ENCODE measurements around the gene CTNNBL1. TPM values are rescaled to one million over a fixed set of nuclear protein-coding genes. Genes with fewer than 3 reads are reported as not detected.

Gene CTNNBL1
- total and polyA plus RNA-seq, 9 donors = 21.9 to 38.4 (median 32.9) TPM

GRCh38 chr20:37881601-37882343, 187.9 kb downstream of the CTNNBL1 start:
- WGBS (ENCODE audit: insufficient coverage) = 40% methylated on average over 18 of the region's 22 CpGs
- Histone ChIP-seq H3K27me3 (ENCODE audit: control insufficient read depth, insufficient read depth, low read length) (peaks cover 8% of the 10 kb centered on the region), H3K4me3 (ENCODE audit: low read length) (no peak overlapping the region), H3K27ac (ENCODE audit: low read length) (peak overlapping the region; percentile 55), H3K4me1 (ENCODE audit: control insufficient read depth, insufficient read depth, low read length) (peaks cover 69% of the 10 kb centered on the region), H3K36me3 (ENCODE audit: control insufficient read depth, insufficient read depth, low read length) (no peaks in the 10 kb centered on the region), H3K9me3 (replicated peaks; ENCODE audit: control insufficient read depth, low read depth, low read length) (no peaks in the 10 kb centered on the region)
- DNase-seq = no peak

- H3K36me3 ChIP-seq (ENCODE audit: control insufficient read depth, insufficient read depth, low read length) = no peaks in the 10 kb centered on the region
- no peaks in the 10 kb centered on the region for H3K9me3 ChIP-seq (replicated peaks; ENCODE audit: control insufficient read depth, low read depth, low read length)
- peaks cover 10% of the 10 kb centered on the region for H3K27me3 ChIP-seq (ENCODE audit: control insufficient read depth, insufficient read depth, low read length)
- no peak overlapping the region for H3K4me3 ChIP-seq (ENCODE audit: low read length)
- WGBS (ENCODE audit: insufficient coverage) = 18% methylated on average over 11 of the region's 16 CpGs
- H3K4me1 ChIP-seq (ENCODE audit: control insufficient read depth, insufficient read depth, low read length) = peaks cover 57% of the 10 kb centered on the region
- no peak overlapping the region for H3K27ac ChIP-seq (ENCODE audit: low read length)
- DNase-seq = no peak
Observed at GRCh38 chr20:37882961-37883712, 189.3 kb downstream of the CTNNBL1 start.

- 87% methylated on average over 5 of the region's 8 CpGs for WGBS (ENCODE audit: insufficient coverage)
- Histone ChIP-seq H3K27me3 (ENCODE audit: control insufficient read depth, insufficient read depth, low read length) (peaks cover 10% of the 10 kb centered on the region), H3K4me3 (ENCODE audit: low read length) (no peak overlapping the region), H3K36me3 (ENCODE audit: control insufficient read depth, insufficient read depth, low read length) (no peaks in the 10 kb centered on the region), H3K27ac (ENCODE audit: low read length) (no peak overlapping the region), H3K9me3 (replicated peaks; ENCODE audit: control insufficient read depth, low read depth, low read length) (no peaks in the 10 kb centered on the region), H3K4me1 (ENCODE audit: control insufficient read depth, insufficient read depth, low read length) (peaks cover 43% of the 10 kb centered on the region)
- DNase-seq = no peak
Observed at GRCh38 chr20:37885042-37885441, 191.2 kb downstream of the CTNNBL1 start.

GRCh38 chr20:37885593-37886503, 192.0 kb downstream of the CTNNBL1 start:
- H3K27me3 ChIP-seq (ENCODE audit: control insufficient read depth, insufficient read depth, low read length) = peaks cover 10% of the 10 kb centered on the region
- no peaks in the 10 kb centered on the region for H3K36me3 ChIP-seq (ENCODE audit: control insufficient read depth, insufficient read depth, low read length)
- peaks cover 42% of the 10 kb centered on the region for H3K4me1 ChIP-seq (ENCODE audit: control insufficient read depth, insufficient read depth, low read length)
- H3K4me3 ChIP-seq (ENCODE audit: low read length) = no peak overlapping the region
- 40% methylated on average over 24 of the region's 32 CpGs for WGBS (ENCODE audit: insufficient coverage)
- peak; percentile 56 for DNase-seq
- no peak overlapping the region for H3K27ac ChIP-seq (ENCODE audit: low read length)
- H3K9me3 ChIP-seq (replicated peaks; ENCODE audit: control insufficient read depth, low read depth, low read length) = no peaks in the 10 kb centered on the region

GRCh38 chr20:37886851-37887297, 193.0 kb downstream of the CTNNBL1 start:
- Histone ChIP-seq H3K4me3 (ENCODE audit: low read length) (no peak overlapping the region), H3K4me1 (ENCODE audit: control insufficient read depth, insufficient read depth, low read length) (peaks cover 32% of the 10 kb centered on the region), H3K27me3 (ENCODE audit: control insufficient read depth, insufficient read depth, low read length) (peaks cover 10% of the 10 kb centered on the region), H3K27ac (ENCODE audit: low read length) (no peak overlapping the region), H3K9me3 (replicated peaks; ENCODE audit: control insufficient read depth, low read depth, low read length) (no peaks in the 10 kb centered on the region), H3K36me3 (ENCODE audit: control insufficient read depth, insufficient read depth, low read length) (no peaks in the 10 kb centered on the region)
- DNase-seq = no peak
- 71% methylated on average over 3 of the region's 4 CpGs for WGBS (ENCODE audit: insufficient coverage)

- H3K4me3 ChIP-seq (ENCODE audit: low read length) = no peak overlapping the region
- WGBS (ENCODE audit: insufficient coverage) = 75% methylated on average over 2 of the region's 10 CpGs
- no peaks in the 10 kb centered on the region for H3K36me3 ChIP-seq (ENCODE audit: control insufficient read depth, insufficient read depth, low read length)
- H3K27me3 ChIP-seq (ENCODE audit: control insufficient read depth, insufficient read depth, low read length) = peaks cover 9% of the 10 kb centered on the region
- no peak overlapping the region for H3K27ac ChIP-seq (ENCODE audit: low read length)
- DNase-seq = no peak
- H3K9me3 ChIP-seq (replicated peaks; ENCODE audit: control insufficient read depth, low read depth, low read length) = no peaks in the 10 kb centered on the region
- peaks cover 15% of the 10 kb centered on the region for H3K4me1 ChIP-seq (ENCODE audit: control insufficient read depth, insufficient read depth, low read length)
Observed at GRCh38 chr20:37888641-37889040, 194.8 kb downstream of the CTNNBL1 start.

- Histone ChIP-seq H3K36me3 (ENCODE audit: control insufficient read depth, insufficient read depth, low read length) (no peaks in the 10 kb centered on the region), H3K9me3 (replicated peaks; ENCODE audit: control insufficient read depth, low read depth, low read length) (no peaks in the 10 kb centered on the region), H3K4me1 (ENCODE audit: control insufficient read depth, insufficient read depth, low read length) (peaks cover 15% of the 10 kb centered on the region), H3K27ac (ENCODE audit: low read length) (no peak overlapping the region), H3K4me3 (ENCODE audit: low read length) (no peak overlapping the region), H3K27me3 (ENCODE audit: control insufficient read depth, insufficient read depth, low read length) (peaks cover 9% of the 10 kb centered on the region)
- no peak for DNase-seq
- WGBS (ENCODE audit: insufficient coverage) = 82% methylated on average over 5 of the region's 5 CpGs
Observed at GRCh38 chr20:37890108-37890507, 196.3 kb downstream of the CTNNBL1 start.

GRCh38 chr20:37890643-37891042, 196.8 kb downstream of the CTNNBL1 start:
- 33% methylated on average over 7 of the region's 13 CpGs for WGBS (ENCODE audit: insufficient coverage)
- H3K27me3 ChIP-seq (ENCODE audit: control insufficient read depth, insufficient read depth, low read length) = peaks cover 9% of the 10 kb centered on the region
- no peaks in the 10 kb centered on the region for H3K9me3 ChIP-seq (replicated peaks; ENCODE audit: control insufficient read depth, low read depth, low read length)
- no peaks in the 10 kb centered on the region for H3K36me3 ChIP-seq (ENCODE audit: control insufficient read depth, insufficient read depth, low read length)
- DNase-seq = no peak
- H3K27ac ChIP-seq (ENCODE audit: low read length) = no peak overlapping the region
- peaks cover 15% of the 10 kb centered on the region for H3K4me1 ChIP-seq (ENCODE audit: control insufficient read depth, insufficient read depth, low read length)
- H3K4me3 ChIP-seq (ENCODE audit: low read length) = no peak overlapping the region

- Histone ChIP-seq H3K9me3 (replicated peaks; ENCODE audit: control insufficient read depth, low read depth, low read length) (no peaks in the 10 kb centered on the region), H3K27me3 (ENCODE audit: control insufficient read depth, insufficient read depth, low read length) (peaks cover 4% of the 10 kb centered on the region), H3K4me1 (ENCODE audit: control insufficient read depth, insufficient read depth, low read length) (peaks cover 7% of the 10 kb centered on the region), H3K4me3 (ENCODE audit: low read length) (no peak overlapping the region), H3K27ac (ENCODE audit: low read length) (no peak overlapping the region), H3K36me3 (ENCODE audit: control insufficient read depth, insufficient read depth, low read length) (no peaks in the 10 kb centered on the region)
- DNase-seq = no peak
- 64% methylated on average over 6 of the region's 9 CpGs for WGBS (ENCODE audit: insufficient coverage)
Observed at GRCh38 chr20:37892001-37892400, 198.2 kb downstream of the CTNNBL1 start.
